IMR-90 (cell line): ENCODE results near the gene PDZD2. TPM values are rescaled to one million over a fixed set of nuclear protein-coding genes. Genes with fewer than 3 reads are reported as not detected.

Experiments used
- ATAC-seq: fragments of 200-7000 bp; cut with Tn5 transposase; 2 replicates; pipeline ENCODE4 v1.9.1; 2020; ENCODE audit warnings: low read depth, mild to moderate bottlenecking, moderate library complexity
- BruUV-seq: library from RNA; stranded (reverse); fragments of 400-500 nt; replicated peaks from 2 replicates; lab custom pipeline; 2021; lab: Mats Ljungman, UMichigan
- CTCF ChIA-PET: fragments of 300-600 bp; formaldehyde crosslinking; extraction: SDS; loops from one replicate; lab custom pipeline; 2021; ENCODE audit warnings: antibody characterized with exemption; lab: Yijun Ruan, JAX
- POLR2A ChIA-PET: fragments of 300-600 bp; sonication (Branson Sonifier 250); formaldehyde crosslinking; loops from one replicate; lab custom pipeline; 2022; ENCODE audit warnings: antibody characterized with exemption; ENCODE audit not compliant: unreplicated experiment; lab: Charles Lee
- DNase-seq: peaks from one replicate; pipeline ENCODE4 v3.0.0; 2013
- H2AFZ ChIP-seq: replicated peaks from 2 replicates; pipeline ENCODE3; 2013; ENCODE audit warnings: low read length, mild to moderate bottlenecking; ENCODE audit not compliant: poor library complexity
- H2AK5ac ChIP-seq: 2 replicates; pipeline ENCODE4 v1.6.1; 2013; ENCODE audit warnings: low read depth, low read length, inconsistent platforms
- H2AK9ac ChIP-seq: replicated peaks from 2 replicates; pipeline ENCODE3; 2013; ENCODE audit warnings: mild to moderate bottlenecking, low read depth, low read length, moderate library complexity; ENCODE audit not compliant: poor library complexity
- H2BK120ac ChIP-seq: 2 replicates; pipeline ENCODE4 v1.6.1; 2013; ENCODE audit warnings: low read depth, low read length, inconsistent platforms
- H2BK15ac ChIP-seq: 3 replicates; pipeline ENCODE4 v1.6.1; 2013; ENCODE audit warnings: low read depth, low read length, inconsistent platforms
- H2BK20ac ChIP-seq: 2 replicates; pipeline ENCODE4 v1.6.1; 2013; ENCODE audit warnings: low read depth, mild to moderate bottlenecking, inconsistent platforms, low read length, moderate library complexity
- H2BK5ac ChIP-seq: 2 replicates; pipeline ENCODE4 v1.6.1; 2013; ENCODE audit warnings: mild to moderate bottlenecking, low read depth, low read length, inconsistent platforms; ENCODE audit not compliant: poor library complexity, severe bottlenecking
- H3K14ac ChIP-seq: replicated peaks from 2 replicates; pipeline ENCODE4 v1.6.1; 2013; ENCODE audit warnings: low read depth, low read length, inconsistent platforms
- H3K18ac ChIP-seq: 2 replicates; pipeline ENCODE4 v1.6.1; 2013; ENCODE audit warnings: low read depth, low read length, control low read depth
- H3K23ac ChIP-seq: 2 replicates; pipeline ENCODE4 v1.6.1; 2013; ENCODE audit warnings: low read depth, low read length, inconsistent platforms
- H3K27ac ChIP-seq: 2 replicates; pipeline ENCODE4 v1.5.1; 2013; ENCODE audit warnings: mild to moderate bottlenecking, control low read depth, low read length; ENCODE audit not compliant: insufficient read depth
- H3K27me3 ChIP-seq: 2 replicates; pipeline ENCODE4 v1.6.1; 2013; ENCODE audit warnings: low read length; ENCODE audit not compliant: control insufficient read depth, insufficient read depth
- H3K36me3 ChIP-seq: 2 replicates; pipeline ENCODE4 v1.6.1; 2013; ENCODE audit warnings: low read length, mixed read lengths; ENCODE audit not compliant: control insufficient read depth, insufficient read depth
- H3K4ac ChIP-seq: 2 replicates; pipeline ENCODE4 v1.6.1; 2013; ENCODE audit warnings: low read depth, low read length, inconsistent platforms
- H3K4me1 ChIP-seq: 2 replicates; pipeline ENCODE4 v1.6.1; 2013; ENCODE audit warnings: low read length, mixed read lengths; ENCODE audit not compliant: control insufficient read depth, insufficient read depth
- H3K4me2 ChIP-seq: 2 replicates; pipeline ENCODE4 v1.6.1; 2013; ENCODE audit warnings: low read depth, mild to moderate bottlenecking, control low read depth, low read length, moderate library complexity
- H3K4me3 ChIP-seq: 2 replicates; pipeline ENCODE4 v1.5.1; 2013; ENCODE audit warnings: low read depth, mild to moderate bottlenecking, control low read depth, low read length, moderate library complexity; ENCODE audit not compliant: insufficient read depth
- H3K56ac ChIP-seq: 2 replicates; pipeline ENCODE4 v1.6.1; 2013; ENCODE audit warnings: low read length, inconsistent platforms; ENCODE audit not compliant: insufficient read depth; ENCODE audit errors: extremely low read depth
- H3K79me1 ChIP-seq, 2 experiments: 2 replicates each; pipeline ENCODE4 v1.6.1; 2013; ENCODE audit warnings: low read length in 2 of 2, inconsistent platforms in 1 of 2, low read depth in 1 of 2
- H3K9ac ChIP-seq: 2 replicates; pipeline ENCODE4 v1.6.1; 2013; ENCODE audit warnings: low read depth, low read length, control low read depth
- H3K9me1 ChIP-seq: 2 replicates; pipeline ENCODE4 v1.6.1; 2013; ENCODE audit warnings: low read length, inconsistent platforms; ENCODE audit not compliant: insufficient read depth
- H3K9me3 ChIP-seq: 2 replicates; pipeline ENCODE4 v1.6.1; 2013; ENCODE audit warnings: low read length; ENCODE audit not compliant: control insufficient read depth, insufficient read depth
- H4K20me1 ChIP-seq: 2 replicates; pipeline ENCODE4 v1.6.1; 2013; ENCODE audit warnings: low read length, inconsistent platforms; ENCODE audit not compliant: insufficient read depth
- H4K5ac ChIP-seq: 2 replicates; pipeline ENCODE4 v1.6.1; 2013; ENCODE audit warnings: mild to moderate bottlenecking, low read depth, low read length, control low read depth
- H4K8ac ChIP-seq, 2 experiments: 2 replicates each; pipeline ENCODE4 v1.6.1; 2013; ENCODE audit warnings: low read depth in 2 of 2, low read length in 2 of 2, control low read depth in 1 of 2, inconsistent platforms in 1 of 2
- H4K91ac ChIP-seq: 2 replicates; pipeline ENCODE4 v1.6.1; 2013; ENCODE audit warnings: low read depth, low read length, inconsistent platforms; ENCODE audit not compliant: insufficient read depth
- BHLHE40 ChIP-seq: fragments of 150-350 bp; IDR thresholded peaks from 2 replicates; pipeline ENCODE4 v1.6.1; 2016; ENCODE audit warnings: mild to moderate bottlenecking, low read depth, low read length
- CEBPB ChIP-seq: IDR thresholded peaks from 2 replicates; pipeline ENCODE4 v1.6.1; 2012; ENCODE audit warnings: low read depth, low read length, improper control_type of control experiment
- CHD1 ChIP-seq: IDR thresholded peaks from 2 replicates; pipeline ENCODE4 v1.6.1; 2012; ENCODE audit warnings: low read depth, low read length, improper control_type of control experiment
- ELK1 ChIP-seq: fragments of 150-350 bp; IDR thresholded peaks from 2 replicates; pipeline ENCODE4 v1.6.1; 2016; ENCODE audit warnings: low read depth, mild to moderate bottlenecking, low read length, moderate library complexity, borderline replicate concordance
- FOS ChIP-seq: fragments of 150-350 bp; IDR thresholded peaks from 2 replicates; pipeline ENCODE4 v1.6.1; 2016; ENCODE audit warnings: low read depth, low read length
- MAFK ChIP-seq: IDR thresholded peaks from 2 replicates; pipeline ENCODE4 v1.6.1; 2012; ENCODE audit warnings: low read depth, low read length, improper control_type of control experiment
- MAZ ChIP-seq: IDR thresholded peaks from 2 replicates; pipeline ENCODE4 v1.6.1; 2012; ENCODE audit warnings: low read depth, mild to moderate bottlenecking, low read length, improper control_type of control experiment, moderate library complexity, borderline replicate concordance
- MXI1 ChIP-seq: IDR thresholded peaks from 2 replicates; pipeline ENCODE4 v1.6.1; 2012; ENCODE audit warnings: low read depth, mild to moderate bottlenecking, low read length, moderate library complexity, borderline replicate concordance
- NFE2L2 ChIP-seq: fragments of 150-350 bp; IDR thresholded peaks from 2 replicates; pipeline ENCODE4 v1.6.1; 2016; ENCODE audit warnings: low read depth, mild to moderate bottlenecking, low read length
- POLR2A ChIP-seq: IDR thresholded peaks from 2 replicates; pipeline ENCODE4 v1.6.1; 2012; ENCODE audit warnings: mild to moderate bottlenecking, low read depth, low read length
- RAD21 ChIP-seq: IDR thresholded peaks from 2 replicates; pipeline ENCODE4 v1.6.1; 2012; ENCODE audit warnings: low read length, improper control_type of control experiment
- RCOR1 ChIP-seq: IDR thresholded peaks from 2 replicates; pipeline ENCODE4 v1.6.1; 2012; ENCODE audit warnings: mild to moderate bottlenecking, low read length, improper control_type of control experiment; ENCODE audit not compliant: insufficient replicate concordance
- RFX5 ChIP-seq: IDR thresholded peaks from 2 replicates; pipeline ENCODE4 v1.8.0; 2012; ENCODE audit warnings: low read depth, mild to moderate bottlenecking, low read length, moderate library complexity
- SMC3 ChIP-seq: fragments of 150-350 bp; IDR thresholded peaks from 2 replicates; pipeline ENCODE4 v1.6.1; 2016; ENCODE audit warnings: low read depth, mild to moderate bottlenecking, antibody characterized with exemption, low read length, moderate library complexity
- WGBS, 2 experiments: methylation state at CpG; one replicate each; pipeline versions ENCODE4 v1.1.5 to v1.1.7; 2013; ENCODE audit warnings: missing lambda C conversion rate in 2 of 2; ENCODE audit not compliant: insufficient read length in 1 of 2; ENCODE audit errors: extremely low coverage in 2 of 2; 5-methylcytosine and 5-hydroxymethylcytosine counted together
- dilution Hi-C: fragments of 300-500 bp; cut with HindIII; formaldehyde crosslinking; loops from one replicate; pipeline ENCODE4 v1.14.3; 2018; ENCODE audit warnings: low sequenced_read_pairs; ENCODE audit not compliant: unreplicated experiment
- in situ Hi-C: fragments of 300-500 bp; cut with MboI; formaldehyde crosslinking; loops from 3 replicates; pipeline ENCODE4 v1.14.3; 2019; ENCODE audit warnings: low sequenced_read_pairs, inconsistent platforms, mixed read lengths
- intact Hi-C: fragments of 100-400 bp; cut with micrococcal nuclease; formaldehyde crosslinking; loops from 2 replicates; pipeline ENCODE4 v1.10.0; 2022
- polyA plus RNA-seq, 3 experiments: library from polyadenylated mRNA; depleted of rRNA; stranded (reverse); fragments of >200 nt; gene quantifications; 2 replicates each; pipeline ENCODE4 v1.2.3, GENCODE V29; 2012; ENCODE audit warnings: low replicate concordance in 1 of 3
- total RNA-seq: library from RNA; depleted of rRNA; stranded (reverse); fragments of >200 nt; gene quantifications from 2 replicates; pipeline ENCODE4 v1.2.3, GENCODE V29; 2012
- TF ChIP-seq, protein P1 (sequence below): conservative IDR thresholded peaks from 2 replicates; pipeline ENCODE4 v1.5.1; 2012; ENCODE audit warnings: mild to moderate bottlenecking, low read depth, low read length, improper control_type of control experiment
- TF ChIP-seq, protein P2 (sequence below): fragments of 150-350 bp; IDR thresholded peaks from 2 replicates; pipeline ENCODE4 v1.6.1; 2017; ENCODE audit warnings: mild to moderate bottlenecking, antibody characterized with exemption, low read length, low read depth

The PDZD2 gene
- total and polyA plus RNA-seq, 2 of the 4 experiments (the other 2 are of a cell fraction), result under 0.01 to 0.02 TPM

GRCh38 chr5:31736127-31736526 is 97.2 kb downstream of the PDZD2 start:
- no peaks in the 10 kb centered on the region for H3K9me1 ChIP-seq
- POLR2A ChIA-PET, result no interaction called here
- H3K4me2 ChIP-seq, result no peak overlapping the region
- H3K27me3 ChIP-seq, result peaks cover 6% of the 10 kb centered on the region
- dilution Hi-C loops (no loop called here), in situ Hi-C loops (no loop called here), intact Hi-C loops (no loop called here)
- no peak overlapping the region for H3K23ac ChIP-seq
- H3K4me1 ChIP-seq, result no peaks in the 10 kb centered on the region
- H4K5ac ChIP-seq, result no peak overlapping the region
- H3K18ac ChIP-seq, result no peak overlapping the region
- no peak overlapping the region for H3K4ac ChIP-seq
- no peak overlapping the region for H3K4me3 ChIP-seq
- CTCF ChIA-PET, result no interaction called here
- no peaks in the 10 kb centered on the region for H3K9me3 ChIP-seq
- no peaks in the 10 kb centered on the region for H4K20me1 ChIP-seq
- DNase-seq (no peak), ATAC-seq (no peak)
- no peak overlapping the region for H2AFZ ChIP-seq
- H3K27ac ChIP-seq, result no peak overlapping the region
- H3K14ac ChIP-seq, result no peak overlapping the region
- no peak overlapping the region for H2AK9ac ChIP-seq
- TF ChIP-seq MAFK (no peak), CHD1 (no peak), MXI1 (no peak), RAD21 (no peak), NFE2L2 (no peak), MAZ (no peak), CEBPB (no peak), BHLHE40 (no peak), RFX5 (no peak), SMC3 (no peak), FOS (no peak), RCOR1 (no peak), ELK1 (no peak), POLR2A (no peak)
- TF ChIP-seq, protein P1, sequence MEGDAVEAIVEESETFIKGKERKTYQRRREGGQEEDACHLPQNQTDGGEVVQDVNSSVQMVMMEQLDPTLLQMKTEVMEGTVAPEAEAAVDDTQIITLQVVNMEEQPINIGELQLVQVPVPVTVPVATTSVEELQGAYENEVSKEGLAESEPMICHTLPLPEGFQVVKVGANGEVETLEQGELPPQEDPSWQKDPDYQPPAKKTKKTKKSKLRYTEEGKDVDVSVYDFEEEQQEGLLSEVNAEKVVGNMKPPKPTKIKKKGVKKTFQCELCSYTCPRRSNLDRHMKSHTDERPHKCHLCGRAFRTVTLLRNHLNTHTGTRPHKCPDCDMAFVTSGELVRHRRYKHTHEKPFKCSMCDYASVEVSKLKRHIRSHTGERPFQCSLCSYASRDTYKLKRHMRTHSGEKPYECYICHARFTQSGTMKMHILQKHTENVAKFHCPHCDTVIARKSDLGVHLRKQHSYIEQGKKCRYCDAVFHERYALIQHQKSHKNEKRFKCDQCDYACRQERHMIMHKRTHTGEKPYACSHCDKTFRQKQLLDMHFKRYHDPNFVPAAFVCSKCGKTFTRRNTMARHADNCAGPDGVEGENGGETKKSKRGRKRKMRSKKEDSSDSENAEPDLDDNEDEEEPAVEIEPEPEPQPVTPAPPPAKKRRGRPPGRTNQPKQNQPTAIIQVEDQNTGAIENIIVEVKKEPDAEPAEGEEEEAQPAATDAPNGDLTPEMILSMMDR, result no peak
- TF ChIP-seq, protein P2, sequence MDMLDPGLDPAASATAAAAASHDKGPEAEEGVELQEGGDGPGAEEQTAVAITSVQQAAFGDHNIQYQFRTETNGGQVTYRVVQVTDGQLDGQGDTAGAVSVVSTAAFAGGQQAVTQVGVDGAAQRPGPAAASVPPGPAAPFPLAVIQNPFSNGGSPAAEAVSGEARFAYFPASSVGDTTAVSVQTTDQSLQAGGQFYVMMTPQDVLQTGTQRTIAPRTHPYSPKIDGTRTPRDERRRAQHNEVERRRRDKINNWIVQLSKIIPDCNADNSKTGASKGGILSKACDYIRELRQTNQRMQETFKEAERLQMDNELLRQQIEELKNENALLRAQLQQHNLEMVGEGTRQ, result no peak
- no peak overlapping the region for H3K56ac ChIP-seq
- H3K79me1 ChIP-seq, result no peaks in the 10 kb centered on the region
- no peak overlapping the region for H2BK5ac ChIP-seq
- H3K9ac ChIP-seq, result no peak overlapping the region
- no peak overlapping the region for H4K8ac ChIP-seq
- H2BK20ac ChIP-seq, result no peak overlapping the region
- H2AK5ac ChIP-seq, result no peak overlapping the region
- no TSS peak for BruUV-seq
- H2BK120ac ChIP-seq, result no peak overlapping the region
- no peak overlapping the region for H2BK15ac ChIP-seq
- no peak overlapping the region for H4K91ac ChIP-seq
- WGBS, 2 experiments, result no CpG with 5 or more reads among the region's 6 CpGs
- H3K36me3 ChIP-seq, result no peaks in the 10 kb centered on the region
